HUES64 (cell line): ENCODE data around the gene NFIB.

Experiments
- H3K27ac ChIP-seq: 2 replicates; pipeline ENCODE4 v1.7.0; 2013; ENCODE audit warnings: low read depth, low read length, inconsistent platforms
- H3K27me3 ChIP-seq: 2 replicates; pipeline ENCODE4 v1.6.1; 2013; ENCODE audit warnings: mild to moderate bottlenecking, low read length; ENCODE audit not compliant: insufficient read depth
- H3K36me3 ChIP-seq: 2 replicates; pipeline ENCODE4 v1.6.1; 2013; ENCODE audit warnings: mild to moderate bottlenecking, low read length; ENCODE audit not compliant: insufficient read depth
- H3K4me1 ChIP-seq: 2 replicates; pipeline ENCODE4 v1.6.1; 2013; ENCODE audit warnings: mild to moderate bottlenecking, low read length, moderate library complexity; ENCODE audit not compliant: insufficient read depth
- H3K4me3 ChIP-seq: 2 replicates; pipeline ENCODE4 v1.5.1; 2013; ENCODE audit warnings: mild to moderate bottlenecking, low read length, moderate library complexity
- H3K9ac ChIP-seq: 2 replicates; pipeline ENCODE4 v1.6.1; 2013; ENCODE audit warnings: mild to moderate bottlenecking, low read depth, low read length
- H3K9me3 ChIP-seq: 2 replicates; pipeline ENCODE4 v1.6.1; 2013; ENCODE audit warnings: low read depth, low read length; ENCODE audit not compliant: insufficient read depth
- WGBS: fragments of 150-250, 120-280 bp; methylation state at CpG from one replicate; pipeline ENCODE4 v1.1.7; 2013; ENCODE audit warnings: missing lambda C conversion rate; 5-methylcytosine and 5-hydroxymethylcytosine counted together

Gene NFIB

GRCh38 chr9:14075218-14075617, 238.7 kb downstream of the NFIB start:
- no peak overlapping the region for H3K9ac ChIP-seq
- H3K9me3 ChIP-seq, result no peaks in the 10 kb centered on the region
- no peak overlapping the region for H3K27ac ChIP-seq
- 91% methylated on average over 4 of the region's 4 CpGs for WGBS
- H3K27me3 ChIP-seq, result no peaks in the 10 kb centered on the region
- no peaks in the 10 kb centered on the region for H3K36me3 ChIP-seq
- no peak overlapping the region for H3K4me3 ChIP-seq
- H3K4me1 ChIP-seq, result peaks cover 12% of the 10 kb centered on the region

- H3K9me3 ChIP-seq, result no peaks in the 10 kb centered on the region
- no peaks in the 10 kb centered on the region for H3K4me1 ChIP-seq
- H3K27ac ChIP-seq, result no peak overlapping the region
- no peak overlapping the region for H3K4me3 ChIP-seq
- no peak overlapping the region for H3K9ac ChIP-seq
- WGBS, result 88% methylated on average over 5 of the region's 5 CpGs
- no peaks in the 10 kb centered on the region for H3K27me3 ChIP-seq
- H3K36me3 ChIP-seq, result no peaks in the 10 kb centered on the region
Observed at GRCh38 chr9:14072850-14073249, 241.1 kb downstream of the NFIB start.

GRCh38 chr9:14071484-14071883, 242.5 kb downstream of the NFIB start:
- Histone ChIP-seq H3K9ac (no peak overlapping the region), H3K9me3 (no peaks in the 10 kb centered on the region), H3K27ac (no peak overlapping the region), H3K4me3 (no peak overlapping the region), H3K27me3 (no peaks in the 10 kb centered on the region), H3K36me3 (no peaks in the 10 kb centered on the region), H3K4me1 (no peaks in the 10 kb centered on the region)
- 85% methylated on average over 5 of the region's 5 CpGs for WGBS

GRCh38 chr9:14068690-14069089, 245.3 kb downstream of the NFIB start:
- Histone ChIP-seq H3K4me1 (no peaks in the 10 kb centered on the region), H3K27me3 (no peaks in the 10 kb centered on the region), H3K9me3 (no peaks in the 10 kb centered on the region), H3K36me3 (no peaks in the 10 kb centered on the region), H3K9ac (no peak overlapping the region), H3K4me3 (no peak overlapping the region), H3K27ac (no peak overlapping the region)
- WGBS, result 94% methylated on average over 4 of the region's 4 CpGs

GRCh38 chr9:14066831-14067230, 247.1 kb downstream of the NFIB start:
- Histone ChIP-seq H3K36me3 (no peaks in the 10 kb centered on the region), H3K9me3 (no peaks in the 10 kb centered on the region), H3K4me3 (no peak overlapping the region), H3K27ac (no peak overlapping the region), H3K9ac (no peak overlapping the region), H3K27me3 (no peaks in the 10 kb centered on the region), H3K4me1 (no peaks in the 10 kb centered on the region)
- 94% methylated on average over 4 of the region's 4 CpGs for WGBS

- Histone ChIP-seq H3K9ac (no peak overlapping the region), H3K27me3 (no peaks in the 10 kb centered on the region), H3K9me3 (no peaks in the 10 kb centered on the region), H3K4me1 (no peaks in the 10 kb centered on the region), H3K36me3 (no peaks in the 10 kb centered on the region), H3K4me3 (no peak overlapping the region), H3K27ac (no peak overlapping the region)
- WGBS, result 92% methylated on average over 1 of the region's 4 CpGs
Observed at GRCh38 chr9:14066032-14066431, 247.9 kb downstream of the NFIB start.

GRCh38 chr9:14064940-14065339, 249.0 kb downstream of the NFIB start:
- H3K36me3 ChIP-seq, result no peaks in the 10 kb centered on the region
- H3K27me3 ChIP-seq, result no peaks in the 10 kb centered on the region
- no peaks in the 10 kb centered on the region for H3K4me1 ChIP-seq
- WGBS, result no CpG with 5 or more reads among the region's 2 CpGs
- H3K9ac ChIP-seq, result no peak overlapping the region
- no peaks in the 10 kb centered on the region for H3K9me3 ChIP-seq
- H3K4me3 ChIP-seq, result no peak overlapping the region
- no peak overlapping the region for H3K27ac ChIP-seq

- H3K27ac ChIP-seq, result no peak overlapping the region
- no peaks in the 10 kb centered on the region for H3K4me1 ChIP-seq
- H3K9me3 ChIP-seq, result no peaks in the 10 kb centered on the region
- no peaks in the 10 kb centered on the region for H3K36me3 ChIP-seq
- H3K27me3 ChIP-seq, result no peaks in the 10 kb centered on the region
- WGBS, result 100% methylated on average over 1 of the region's 1 CpG
- H3K4me3 ChIP-seq, result no peak overlapping the region
- H3K9ac ChIP-seq, result no peak overlapping the region
Observed at GRCh38 chr9:14063756-14064155, 250.2 kb downstream of the NFIB start.

- no peak overlapping the region for H3K27ac ChIP-seq
- no peaks in the 10 kb centered on the region for H3K4me1 ChIP-seq
- H3K4me3 ChIP-seq, result no peak overlapping the region
- H3K9me3 ChIP-seq, result no peaks in the 10 kb centered on the region
- WGBS, result 93% methylated on average over 9 of the region's 9 CpGs
- H3K27me3 ChIP-seq, result no peaks in the 10 kb centered on the region
- H3K36me3 ChIP-seq, result no peaks in the 10 kb centered on the region
- H3K9ac ChIP-seq, result no peak overlapping the region
Observed at GRCh38 chr9:14062586-14063221, 251.2 kb downstream of the NFIB start.

- H3K27me3 ChIP-seq, result no peaks in the 10 kb centered on the region
- no peaks in the 10 kb centered on the region for H3K4me1 ChIP-seq
- no peak overlapping the region for H3K9ac ChIP-seq
- no peaks in the 10 kb centered on the region for H3K9me3 ChIP-seq
- no peaks in the 10 kb centered on the region for H3K36me3 ChIP-seq
- WGBS, result 95% methylated on average over 13 of the region's 15 CpGs
- no peak overlapping the region for H3K27ac ChIP-seq
- no peak overlapping the region for H3K4me3 ChIP-seq
Observed at GRCh38 chr9:14061936-14062585, 251.9 kb downstream of the NFIB start.

GRCh38 chr9:14058325-14058688, 255.6 kb downstream of the NFIB start:
- H3K9ac ChIP-seq, result no peak overlapping the region
- no peak overlapping the region for H3K27ac ChIP-seq
- no peaks in the 10 kb centered on the region for H3K36me3 ChIP-seq
- no peak overlapping the region for H3K4me3 ChIP-seq
- WGBS, result 95% methylated on average over 5 of the region's 5 CpGs
- H3K27me3 ChIP-seq, result no peaks in the 10 kb centered on the region
- peaks cover 11% of the 10 kb centered on the region; the same call in 1 of the 2 replicates for H3K4me1 ChIP-seq
- no peaks in the 10 kb centered on the region for H3K9me3 ChIP-seq
